HG02870 (cell line): ENCODE data around the gene SMYD4.

Source experiments
- ATAC-seq: cut with Tn5 transposase; IDR thresholded peaks from one replicate; pipeline ENCODE4 v1.9.1; 2021; ENCODE audit warnings: mild to moderate bottlenecking, moderate library complexity; ENCODE audit not compliant: unreplicated experiment

SMYD4 gene

GRCh38 chr17:1735418-1735817 lies 94.3 kb downstream of the SMYD4 start:
- ATAC-seq: no peak

GRCh38 chr17:1733759-1734158 lies 95.9 kb downstream of the SMYD4 start:
- ATAC-seq: no peak

- ATAC-seq: no peak
Measured at GRCh38 chr17:1732833-1733321, 96.8 kb downstream of the SMYD4 start.

GRCh38 chr17:1732241-1732832 lies 97.4 kb downstream of the SMYD4 start:
- ATAC-seq: no peak

- no peak for ATAC-seq
Measured at GRCh38 chr17:1731194-1731506, 98.6 kb downstream of the SMYD4 start.

GRCh38 chr17:1730326-1731193 lies 99.1 kb downstream of the SMYD4 start:
- no peak for ATAC-seq

GRCh38 chr17:1729966-1730325 lies 99.8 kb downstream of the SMYD4 start:
- no peak for ATAC-seq
